H1 (cell line): ENCODE results near the gene FKRP.

Experiments
- CHD2 ChIP-seq: IDR thresholded peaks from 2 replicates; pipeline ENCODE4 v1.6.1; 2012; ENCODE audit warnings: low read length, improper control_type of control experiment
- CTCF ChIP-seq, 3 experiments: IDR thresholded peaks; 1 replicate in 2 of 3; 2 replicates in 1 of 3; pipeline versions ENCODE4 v1.5.1 to v1.6.1; 2011; ENCODE audit warnings: low read length in 3 of 3, mild to moderate bottlenecking in 3 of 3, inconsistent platforms in 2 of 3, low read depth in 1 of 3, moderate library complexity in 1 of 3; ENCODE audit not compliant: insufficient read depth in 1 of 3; ENCODE audit errors: control extremely low read depth in 1 of 3
- POLR2AphosphoS5 ChIP-seq: IDR thresholded peaks from 2 replicates; pipeline ENCODE4 v1.6.1; 2011; ENCODE audit warnings: low read depth, low read length
- POU5F1 ChIP-seq: IDR thresholded peaks from 2 replicates; pipeline ENCODE4 v1.6.1; 2011; ENCODE audit warnings: low read depth, mild to moderate bottlenecking, low read length, moderate library complexity
- USF2 ChIP-seq: IDR thresholded peaks from 2 replicates; pipeline ENCODE4 v1.6.1; 2011; ENCODE audit warnings: low read length, improper control_type of control experiment
- ZNF274 ChIP-seq: IDR thresholded peaks from 2 replicates; pipeline ENCODE4 v1.7.0; 2012; ENCODE audit warnings: low read length, borderline replicate concordance; ENCODE audit errors: extremely low read depth

- TF ChIP-seq CHD2 (no peak), CTCF (IDR thresholded peaks at IDR 0.05; ENCODE audit: control extremely low read depth in 1 of 3, insufficient read depth in 1 of 3, low read depth in 1 of 3, low read length in 3 of 3) (no peak), ZNF274 (no peak), POLR2AphosphoS5 (no peak), USF2 (no peak), POU5F1 (no peak)
These were observed 57.7 kb downstream of the FKRP start for GRCh38 chr19:46803555-46803954.
